HG03354 (cell line): ENCODE measurements around the gene TLE4.

Experiments
- ATAC-seq: cut with Tn5 transposase; IDR thresholded peaks from one replicate; pipeline ENCODE4 v1.9.1; 2021; ENCODE audit warnings: mild to moderate bottlenecking; ENCODE audit not compliant: unreplicated experiment, poor library complexity, severe bottlenecking

The TLE4 gene

DNA sequence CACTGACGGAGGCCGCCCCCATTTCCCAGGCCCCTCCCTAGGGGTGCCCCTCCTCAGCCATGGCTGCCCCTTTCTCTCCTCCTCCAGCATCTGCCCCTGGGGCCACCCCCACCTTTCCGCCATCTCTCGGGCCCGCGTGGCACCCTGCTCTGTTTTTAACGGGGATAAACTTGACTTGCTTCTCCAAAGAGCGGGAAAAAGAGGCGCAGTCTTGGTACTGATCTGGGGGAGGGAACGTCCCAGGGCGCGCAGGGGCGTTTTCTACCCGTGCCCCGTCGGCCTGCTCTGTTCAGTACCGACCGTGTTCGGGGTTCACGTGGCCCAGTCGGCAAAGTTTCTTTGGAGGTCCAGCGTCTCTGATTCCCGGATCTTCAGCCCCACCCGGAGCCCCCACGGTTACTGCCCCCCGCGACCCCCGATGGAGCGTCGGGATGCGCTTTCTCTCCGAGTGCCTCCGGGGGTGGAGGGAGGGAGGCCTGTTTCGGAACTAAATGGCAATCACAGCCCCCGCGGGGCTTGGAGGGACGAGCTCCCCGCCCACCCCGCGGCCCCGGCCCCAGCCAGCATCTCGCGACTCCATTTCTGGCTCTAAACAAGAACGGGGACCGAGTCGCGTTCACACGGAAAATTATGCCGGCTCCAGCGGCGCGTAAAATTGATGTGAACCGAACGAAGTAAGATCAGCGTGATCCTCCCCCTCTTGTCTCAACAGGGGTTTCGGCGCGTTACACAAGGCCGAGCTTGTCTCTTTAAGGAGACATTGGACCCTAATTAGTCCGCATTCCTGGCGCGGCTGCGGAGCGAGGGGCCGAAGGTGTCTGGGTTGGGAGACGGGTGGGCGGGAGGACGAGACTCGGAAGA lies 1.1 kb upstream of the TLE4 start:
- ATAC-seq: no peak

DNA sequence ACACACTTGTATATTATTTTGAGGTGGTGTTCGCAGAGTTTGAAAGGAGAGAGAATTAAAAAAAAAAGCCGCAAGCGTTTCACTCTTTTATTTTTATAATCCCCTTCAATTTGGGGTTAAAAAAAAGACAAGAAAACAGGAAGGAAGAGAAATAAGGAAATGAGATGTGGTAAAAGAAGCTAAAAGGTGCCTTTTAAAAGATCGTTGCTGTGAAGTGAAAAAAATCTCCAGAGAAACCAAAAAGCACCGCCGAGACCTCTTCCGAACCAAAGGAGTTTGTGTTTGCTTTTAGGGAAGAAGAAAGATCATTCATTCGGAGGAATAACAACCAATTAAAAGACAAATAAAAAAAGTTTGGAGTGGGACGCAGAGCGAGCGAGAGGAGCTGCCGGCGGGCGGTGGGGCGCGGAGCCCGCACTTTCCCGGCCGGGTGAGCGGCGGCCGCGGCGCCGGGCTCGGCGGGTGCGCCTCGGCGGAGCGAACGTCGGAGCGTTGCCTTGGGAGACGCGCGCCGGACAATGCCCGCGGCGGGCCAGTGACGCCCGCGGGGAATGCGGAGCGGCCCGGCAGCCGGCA lies 355 bp downstream of the TLE4 start:
- no peak for ATAC-seq

DNA sequence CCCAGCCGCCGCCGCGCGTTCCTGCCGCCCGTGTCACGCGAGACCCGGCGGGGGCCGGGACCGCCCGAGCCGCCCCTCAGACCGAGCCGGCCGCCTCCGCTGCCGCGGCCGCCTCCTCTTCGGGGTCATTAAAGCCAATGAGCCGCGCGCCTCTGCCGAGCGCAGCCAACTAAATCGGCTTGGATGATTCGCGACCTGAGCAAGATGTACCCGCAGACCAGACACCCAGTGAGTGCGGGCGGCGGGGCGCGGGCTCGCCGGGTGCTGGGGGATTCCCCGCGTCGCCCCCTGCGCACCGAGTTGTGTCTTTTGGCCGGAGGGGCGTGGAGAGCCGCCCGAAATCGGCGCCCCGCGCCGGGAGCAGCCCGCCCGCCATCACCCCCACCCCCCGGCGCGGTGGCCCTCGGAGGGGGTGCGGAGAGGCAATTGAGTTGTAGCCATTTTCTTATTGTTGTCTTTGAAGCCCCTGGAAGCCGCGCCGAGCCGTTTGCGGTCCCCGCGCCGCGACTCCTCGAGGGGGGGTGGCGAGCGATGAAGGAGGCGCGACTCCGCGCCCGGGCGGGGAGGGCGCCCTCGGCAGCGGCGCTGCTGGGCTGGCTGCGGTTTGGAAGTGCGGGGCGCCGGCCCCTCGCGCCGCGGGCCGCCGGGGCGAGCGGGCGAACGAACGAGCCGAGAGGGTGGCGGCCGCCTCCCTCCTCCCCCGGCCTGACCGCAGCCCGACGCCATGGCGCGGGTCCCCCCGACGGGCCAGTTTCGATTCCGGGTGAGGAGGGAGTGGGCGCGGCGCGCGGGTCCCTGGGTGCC lies 1.0 kb downstream of the TLE4 start:
- no peak for ATAC-seq

DNA sequence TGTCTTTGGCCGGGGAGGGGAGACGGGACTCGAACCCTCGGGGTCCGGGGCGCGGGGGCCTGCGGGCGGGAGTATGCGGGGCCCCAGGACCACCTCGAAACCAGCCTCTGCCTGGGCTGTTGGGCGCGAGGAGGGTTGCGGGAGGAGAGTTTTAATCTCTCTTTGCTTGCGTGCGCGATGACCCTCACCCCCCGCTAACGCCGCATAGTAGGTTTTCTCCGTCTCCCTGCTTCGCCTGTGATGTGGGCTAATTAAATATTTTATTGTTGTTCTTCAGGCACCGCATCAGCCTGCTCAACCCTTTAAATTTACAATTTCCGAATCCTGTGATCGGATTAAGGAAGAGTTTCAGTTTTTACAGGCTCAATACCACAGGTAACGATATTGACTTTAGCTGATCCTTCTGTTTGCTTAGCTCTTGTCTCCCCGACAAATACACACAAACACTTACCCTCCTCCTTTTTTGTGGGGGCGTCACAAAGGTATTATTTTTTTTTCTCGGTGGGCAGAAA lies 1.7 kb downstream of the TLE4 start:
- ATAC-seq: no peak

DNA sequence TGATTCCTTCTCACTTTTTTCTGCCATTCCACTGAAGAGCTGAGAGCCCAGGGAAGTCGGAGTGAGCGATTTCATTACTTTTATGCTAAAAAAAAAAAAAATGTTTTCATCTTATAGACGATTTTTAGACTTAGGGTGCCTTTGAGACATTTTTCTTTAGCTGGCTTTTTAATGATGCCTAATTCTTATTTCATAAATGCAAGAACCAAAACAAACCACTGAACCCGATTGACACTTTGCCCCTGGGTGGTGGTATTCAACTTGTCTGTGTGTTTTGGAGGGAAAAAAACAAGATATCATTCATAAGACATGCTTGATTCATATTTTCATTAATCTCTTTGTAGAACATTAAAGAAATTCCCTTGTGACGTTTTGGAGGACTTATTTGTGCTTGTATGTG lies 2.4 kb downstream of the TLE4 start:
- ATAC-seq: no peak

DNA sequence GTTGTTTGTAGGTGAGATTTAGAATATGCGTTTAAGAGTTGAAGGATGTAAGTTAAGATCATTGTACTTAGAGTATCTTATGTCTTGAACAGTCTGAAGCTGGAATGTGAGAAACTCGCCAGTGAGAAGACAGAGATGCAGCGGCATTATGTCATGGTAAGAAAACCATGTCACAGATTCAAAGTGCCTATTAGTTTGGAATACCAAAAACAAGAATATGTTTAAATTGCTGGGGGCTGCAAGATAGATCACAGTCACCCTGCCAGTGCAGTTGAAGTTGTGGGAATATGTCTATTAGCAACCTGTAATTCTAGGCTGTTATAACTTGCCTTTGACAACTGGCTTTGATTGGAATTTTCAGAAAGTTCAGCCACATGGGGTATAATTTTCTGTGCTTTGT lies 3.0 kb downstream of the TLE4 start:
- ATAC-seq: no peak

DNA sequence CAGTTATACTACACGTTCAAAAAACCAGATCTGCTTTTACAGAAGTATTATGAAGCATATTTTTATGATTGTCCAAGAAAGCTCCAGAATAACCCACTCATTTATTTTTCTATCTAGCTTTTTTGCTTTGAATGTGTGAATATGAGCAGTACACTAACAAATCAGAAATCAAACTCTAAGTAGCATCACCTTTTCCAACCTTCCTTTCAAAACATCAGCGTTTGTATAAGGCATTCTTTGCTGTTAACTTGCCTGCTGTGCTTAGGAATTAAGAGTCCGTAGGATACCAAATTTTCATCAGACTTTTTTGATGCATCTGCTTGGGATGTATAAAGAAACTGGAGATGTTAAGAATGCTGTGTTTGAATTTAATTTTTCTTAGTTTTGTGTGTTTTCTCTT lies 3.8 kb downstream of the TLE4 start:
- ATAC-seq: no peak

DNA sequence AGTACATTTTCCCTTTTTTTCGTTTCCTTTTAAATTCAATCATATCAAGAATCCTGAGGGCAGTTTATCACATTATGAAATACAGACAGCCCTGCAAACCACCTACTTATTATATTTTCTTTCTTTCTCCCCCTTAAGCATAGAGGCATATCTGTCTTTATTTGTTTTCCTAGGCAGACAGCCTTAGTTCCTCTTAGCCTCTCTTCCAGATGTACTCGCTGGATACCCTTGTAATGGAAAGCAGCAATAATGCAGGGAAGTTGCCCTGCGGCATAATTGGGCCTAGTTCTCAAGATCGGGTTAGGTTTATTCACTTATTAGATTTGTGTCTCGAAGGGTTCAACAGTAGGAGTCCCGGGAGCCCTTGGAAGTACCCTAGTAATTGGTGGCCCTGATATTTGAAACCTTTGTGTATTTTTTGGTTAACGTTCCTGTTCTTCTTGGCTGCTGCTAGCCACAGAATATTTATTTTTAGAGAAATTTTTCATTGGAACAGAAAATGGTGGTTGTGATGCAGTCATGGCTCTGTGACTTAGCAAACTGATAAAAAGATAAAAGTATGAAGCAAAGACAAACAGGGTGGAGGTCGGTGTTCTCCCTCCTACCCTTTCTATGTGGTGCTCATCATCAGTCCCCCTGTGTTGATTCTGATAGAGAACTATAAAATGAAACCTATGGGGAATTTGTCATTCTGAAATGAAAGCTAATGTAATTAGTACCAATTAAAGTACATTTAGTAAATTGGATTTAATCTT lies 6.4 kb downstream of the TLE4 start:
- ATAC-seq: no peak

DNA sequence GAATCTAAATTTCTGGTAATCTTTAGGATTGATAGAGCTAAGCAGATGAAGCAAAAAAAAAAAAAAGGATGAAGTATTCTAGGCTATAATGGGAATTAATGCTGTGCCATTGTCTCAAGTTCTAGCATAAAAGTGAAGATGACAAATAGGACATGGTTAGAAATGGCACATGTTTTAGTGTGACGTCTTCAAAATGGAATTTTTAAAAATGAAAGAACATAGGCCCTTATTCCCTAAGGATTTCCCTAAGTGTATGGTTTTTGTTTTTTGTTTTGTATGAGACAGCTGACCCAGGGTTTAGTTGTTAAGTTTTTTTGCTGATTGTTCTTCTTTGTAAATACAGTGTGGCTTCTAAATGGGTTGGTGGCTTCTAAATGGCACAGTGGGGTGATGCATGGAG lies 7.1 kb downstream of the TLE4 start:
- ATAC-seq: no peak

DNA sequence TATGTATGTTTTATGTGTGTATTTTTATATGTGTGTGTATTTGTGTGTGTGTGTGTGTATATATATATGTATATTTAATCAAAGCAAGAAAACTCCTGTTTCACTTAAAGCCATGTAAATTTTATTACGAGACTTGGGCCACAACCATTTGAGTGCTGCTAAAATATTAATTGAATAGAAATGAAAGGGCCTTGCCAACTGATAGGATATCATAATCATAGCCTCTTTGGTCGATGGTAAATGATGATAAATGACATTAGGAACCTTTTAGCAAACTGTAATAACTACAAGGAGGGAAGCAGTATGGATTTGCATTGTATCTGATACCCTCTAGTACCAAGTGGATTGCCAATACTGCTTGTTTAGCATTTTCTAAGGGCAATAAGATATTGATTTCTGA lies 7.9 kb downstream of the TLE4 start:
- no peak for ATAC-seq

DNA sequence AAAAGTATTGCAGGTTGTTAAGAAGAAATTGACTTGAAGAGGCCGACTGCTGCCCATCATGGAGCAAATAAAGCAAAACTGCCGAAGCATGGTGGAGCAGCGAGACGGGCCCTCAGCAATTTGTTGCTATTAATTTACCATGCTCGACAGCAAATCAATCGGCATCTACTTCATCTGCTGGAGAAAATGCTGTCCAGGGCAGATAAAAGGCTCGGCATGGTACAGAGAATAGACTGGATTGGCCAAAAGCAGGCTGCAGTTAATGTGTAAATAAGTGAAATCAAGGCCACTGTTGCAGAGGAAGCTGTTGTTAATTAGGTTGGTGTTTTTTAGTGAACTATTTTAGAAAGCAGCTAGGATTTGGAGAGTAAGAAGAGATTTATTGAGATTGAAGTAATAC lies 8.3 kb downstream of the TLE4 start:
- no peak for ATAC-seq

DNA sequence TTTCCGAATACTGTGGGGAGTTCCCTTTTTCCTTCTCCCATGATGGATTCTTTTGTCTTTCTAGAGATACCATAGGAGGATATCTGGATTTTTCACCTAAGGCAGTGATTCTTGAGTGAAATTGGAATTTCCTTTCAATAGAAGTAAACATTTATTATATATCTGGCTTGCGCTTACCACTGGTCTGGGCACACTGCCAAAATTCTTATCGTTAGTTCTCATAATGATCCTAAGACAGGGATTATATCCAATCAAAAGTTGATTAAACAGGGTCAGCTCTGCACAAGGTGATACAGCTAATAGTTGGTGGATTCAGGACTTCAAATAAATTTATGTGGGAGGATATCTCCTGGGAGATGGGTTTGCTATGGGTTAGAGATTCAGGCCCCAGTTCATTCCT lies 9.6 kb downstream of the TLE4 start:
- no peak for ATAC-seq

DNA sequence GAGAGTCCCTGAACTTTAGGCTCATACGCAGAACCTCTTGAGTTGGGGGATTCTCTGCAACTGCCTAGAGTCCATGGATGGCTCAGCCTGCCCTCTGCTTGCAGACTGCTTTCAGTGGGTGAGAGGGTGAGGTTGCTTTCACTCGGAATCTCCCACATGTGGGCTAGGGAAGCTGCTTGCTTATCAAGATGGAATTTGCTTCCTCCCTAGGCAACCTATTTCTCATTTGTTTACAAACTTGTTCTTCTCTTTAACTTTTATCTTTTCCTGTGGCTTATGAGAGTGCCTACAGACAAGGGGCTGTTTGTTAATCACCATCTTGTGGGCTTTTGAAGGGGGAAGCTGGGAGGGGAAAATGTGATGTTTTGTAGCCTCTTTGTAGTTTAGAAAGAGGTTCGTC lies 10.0 kb downstream of the TLE4 start:
- no peak for ATAC-seq

DNA sequence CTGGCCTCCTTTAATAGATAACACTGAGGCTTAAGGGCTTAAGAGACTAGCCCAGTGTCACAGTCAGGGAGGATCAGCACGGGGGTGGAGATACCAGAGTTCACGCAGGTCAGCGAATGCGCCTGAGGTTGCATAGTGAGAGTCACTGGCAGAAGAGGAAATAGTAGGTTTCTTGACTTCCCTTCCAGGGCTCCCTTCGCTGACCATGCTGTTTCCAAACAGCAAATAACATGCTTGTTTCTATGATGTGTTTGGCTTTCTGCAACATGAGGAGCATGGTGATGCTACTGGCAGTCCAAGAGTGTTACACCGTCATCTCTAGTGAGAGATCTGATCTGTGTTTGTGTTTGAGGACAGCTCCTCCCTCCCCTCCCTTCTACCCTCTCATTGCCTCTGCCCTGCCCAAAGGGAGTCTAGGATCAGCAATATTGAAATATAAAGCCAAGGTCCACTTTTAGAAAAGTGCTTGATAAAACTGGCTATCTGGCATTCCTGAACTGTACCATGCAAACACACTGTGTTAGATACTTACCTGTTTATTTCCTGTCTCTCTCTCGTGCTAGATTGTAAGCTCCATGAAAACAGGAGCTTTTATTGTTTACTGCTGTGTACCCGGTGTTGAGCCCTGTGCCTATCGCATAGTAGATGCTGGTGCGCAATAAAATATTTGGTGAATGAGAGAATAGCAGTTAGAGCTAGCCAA lies 12.3 kb downstream of the TLE4 start:
- ATAC-seq: peak; percentile 87

DNA sequence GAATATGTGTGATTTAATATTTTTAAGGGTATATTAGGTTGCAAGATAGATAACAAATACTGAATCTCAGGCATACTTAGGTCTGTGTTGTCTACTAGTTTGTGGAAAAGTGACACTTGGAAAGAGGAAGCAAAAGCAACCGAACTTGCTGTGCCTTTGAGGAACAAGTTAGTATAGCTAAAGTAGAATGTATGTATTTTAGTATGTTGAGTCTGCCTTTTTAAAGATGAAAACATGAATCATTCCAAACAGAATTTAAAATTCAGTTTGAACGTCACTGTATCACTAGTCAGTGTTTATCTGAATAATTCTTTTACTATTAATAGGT lies 12.9 kb downstream of the TLE4 start:
- ATAC-seq: no peak

DNA sequence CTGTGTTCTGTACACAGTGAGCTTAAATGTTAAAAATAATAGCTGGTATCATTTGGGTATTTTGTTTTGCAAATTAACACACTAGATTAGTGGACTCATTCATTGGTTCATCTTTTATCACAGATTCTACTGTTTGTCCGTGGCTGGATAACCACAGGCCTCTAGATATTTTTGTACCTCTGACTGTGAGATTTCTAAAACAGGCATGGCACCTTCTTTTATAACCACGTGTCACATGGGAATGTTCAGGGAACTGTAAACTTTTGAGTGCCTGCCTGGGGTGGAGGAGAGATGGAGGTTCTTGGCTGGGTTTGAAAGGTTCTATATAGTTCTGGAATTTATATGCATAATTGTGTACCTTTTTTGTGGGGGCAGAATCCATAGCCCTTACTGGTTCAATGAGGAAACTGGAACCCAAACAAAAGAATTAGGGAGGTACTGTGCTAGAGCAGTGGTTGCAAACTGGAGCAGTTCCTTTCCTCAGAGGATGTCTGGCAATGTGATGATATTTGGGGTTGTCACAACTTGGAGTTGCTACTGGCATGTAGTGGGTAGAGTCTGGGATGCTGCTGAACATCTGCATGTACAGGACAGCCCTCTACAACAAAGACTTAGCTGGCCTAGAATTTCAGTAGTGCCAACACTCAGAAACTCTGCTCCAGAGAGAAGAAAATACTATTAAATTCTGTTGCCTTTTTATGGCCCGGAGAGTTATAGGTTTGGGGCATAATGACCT lies 16.9 kb downstream of the TLE4 start:
- no peak for ATAC-seq

DNA sequence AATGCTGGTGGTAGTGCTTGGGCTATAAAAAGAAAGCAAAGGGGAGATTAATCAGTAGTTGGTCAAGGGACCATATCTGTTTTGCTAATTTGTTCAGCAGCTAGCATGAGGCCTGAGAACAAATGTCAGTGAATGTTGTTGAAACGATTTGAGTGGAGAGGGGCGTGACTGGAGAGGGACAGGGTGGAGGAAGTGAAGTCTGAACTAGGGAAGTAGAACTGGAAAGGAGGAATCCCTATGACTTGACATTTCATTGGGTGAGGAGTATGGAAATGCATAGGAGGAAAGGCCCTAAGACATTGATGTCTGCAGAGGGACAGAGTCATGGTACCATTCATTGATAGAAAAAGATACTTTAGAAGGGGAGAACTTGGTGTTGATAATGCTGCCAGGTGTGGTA lies 19.7 kb downstream of the TLE4 start:
- ATAC-seq: no peak

DNA sequence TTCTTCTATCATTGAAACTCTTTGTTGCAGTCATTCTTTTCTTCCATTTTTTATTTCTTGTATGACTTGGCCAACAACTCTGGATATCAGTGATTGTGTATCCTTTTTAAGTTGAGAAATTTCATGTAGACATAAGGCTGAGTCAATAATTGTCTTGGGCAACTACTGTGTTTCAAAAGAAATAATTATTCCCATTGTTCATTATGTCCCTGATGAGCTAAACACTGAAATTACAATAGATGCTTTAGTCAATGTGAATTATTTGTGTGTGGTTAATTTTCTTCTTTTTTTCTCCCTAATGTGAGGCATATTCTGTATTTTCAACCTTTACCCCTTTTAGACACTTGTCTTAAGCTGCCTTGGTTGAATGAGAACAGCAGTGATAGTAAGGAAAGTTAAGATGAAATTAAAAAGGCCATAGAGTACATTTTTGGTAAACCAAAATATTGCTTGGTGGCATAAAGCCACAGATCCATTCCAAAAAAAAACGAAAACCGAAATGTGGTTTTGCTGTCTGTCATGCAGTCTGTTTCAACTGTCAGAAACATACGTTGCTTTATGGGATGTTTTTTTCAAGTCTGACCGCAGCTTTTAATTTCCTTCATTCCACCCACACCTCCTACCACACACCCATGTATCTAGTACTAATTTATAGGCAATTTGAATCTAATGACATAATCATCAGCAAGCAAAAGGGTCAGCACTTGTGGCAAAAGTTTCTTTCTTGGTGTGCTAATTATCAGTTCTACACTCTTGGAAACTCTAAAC lies 21.1 kb downstream of the TLE4 start:
- ATAC-seq: peak; percentile 35
